ENCODE results near the gene NEXN.
"Not testable (repeated sequence)": the region's sequence is repeated elsewhere in the genome, so short reads cannot be mapped to it uniquely, and the experiment has no call there.

Gene NEXN

DNA sequence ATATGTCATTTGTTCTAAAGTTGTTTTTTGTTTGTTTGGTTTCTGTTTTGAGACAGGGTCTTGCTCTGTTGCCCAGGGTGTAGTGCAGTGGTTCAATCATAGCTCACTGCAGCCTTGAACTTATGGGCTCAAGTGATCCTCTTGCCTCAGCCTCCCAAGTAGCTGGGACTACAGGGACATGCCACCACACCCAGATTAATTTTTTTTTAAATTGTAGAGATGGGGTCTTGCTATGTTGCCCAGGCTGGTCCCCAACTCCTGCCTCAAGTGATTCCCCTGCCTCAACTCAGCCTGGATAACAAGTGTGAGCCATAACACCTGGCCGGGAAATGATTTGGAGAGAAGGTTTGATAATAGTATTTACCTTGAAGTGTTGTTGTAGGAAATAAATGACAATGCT, 18.2 kb downstream of the NEXN start:
- DNase-seq = no peak

DNA sequence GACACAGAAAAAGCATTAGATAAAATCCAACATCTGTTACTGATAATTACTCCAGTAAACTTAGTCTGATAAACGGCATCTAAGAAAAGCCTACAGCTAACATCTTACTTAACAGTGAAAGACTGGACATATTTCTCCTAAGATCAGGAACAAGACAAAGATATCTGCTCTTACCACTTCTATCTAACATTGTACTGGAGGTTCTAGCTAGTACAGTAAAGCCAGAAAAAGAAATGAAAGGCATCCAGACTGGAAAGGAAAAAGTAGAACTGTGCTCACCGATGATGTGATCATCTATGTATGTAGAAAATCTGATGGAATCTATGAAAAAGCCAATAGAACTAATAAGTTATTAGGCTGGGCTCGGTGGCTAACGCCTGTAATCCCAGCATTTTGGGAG, 21.7 kb downstream of the NEXN start:
- no peak for DNase-seq

DNA sequence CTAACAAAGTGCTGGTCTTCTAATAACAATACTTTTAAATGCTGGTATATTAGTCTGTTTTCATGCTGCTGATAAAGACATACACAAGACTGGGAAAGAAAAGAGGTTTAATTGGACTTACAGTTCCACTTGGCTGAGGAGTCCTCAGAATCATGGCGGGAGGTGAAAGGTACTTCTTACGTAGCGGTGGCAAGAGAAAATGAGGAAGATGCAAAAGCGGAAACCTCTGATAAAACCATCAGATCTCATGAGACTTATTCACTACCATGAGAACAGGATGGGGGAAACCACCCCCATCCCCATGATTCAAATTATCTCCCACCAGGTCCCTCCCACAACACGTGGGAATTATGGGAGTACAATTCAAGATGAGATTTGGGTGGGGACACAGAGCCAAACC, 30.5 kb downstream of the NEXN start:
- not testable (repeated sequence) for DNase-seq

DNA sequence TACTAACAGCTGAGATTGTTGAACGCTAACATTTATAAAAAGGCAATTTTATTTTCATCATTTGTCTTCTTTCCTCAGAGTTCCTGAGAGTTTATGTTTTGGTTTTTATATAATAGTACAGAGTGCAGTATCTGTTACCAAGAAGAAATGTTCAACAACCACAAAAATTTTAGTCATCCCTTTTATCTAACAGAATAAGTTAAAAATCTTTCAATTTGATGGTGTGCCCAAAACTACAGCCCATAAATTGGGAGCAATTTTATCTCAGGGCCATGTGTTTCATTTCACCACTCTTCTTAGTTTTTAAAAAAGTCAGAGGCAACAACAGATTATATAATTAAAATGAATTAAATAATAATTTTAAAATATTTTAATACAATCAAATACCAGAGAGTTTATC, 37.1 kb downstream of the NEXN start:
- DNase-seq = no peak

DNA sequence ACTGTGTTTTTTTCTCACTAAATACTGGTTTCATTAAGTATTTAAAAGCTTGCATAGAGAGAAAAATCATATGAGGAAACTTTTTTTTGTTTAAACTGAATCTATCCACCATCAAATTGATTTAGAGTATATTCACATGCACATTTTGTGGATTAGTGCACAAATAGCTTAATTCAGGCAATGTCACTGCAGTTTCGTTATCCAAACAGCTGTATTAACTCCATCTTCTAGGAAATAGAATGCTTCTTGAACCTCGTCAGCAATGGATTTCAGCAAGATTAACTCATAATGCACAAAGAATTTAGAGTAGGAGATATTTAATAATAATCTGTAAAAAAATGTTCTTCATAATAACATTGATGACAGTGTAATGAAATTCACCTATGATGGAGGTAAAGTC, 37.5 kb downstream of the NEXN start:
- DNase-seq = no peak

DNA sequence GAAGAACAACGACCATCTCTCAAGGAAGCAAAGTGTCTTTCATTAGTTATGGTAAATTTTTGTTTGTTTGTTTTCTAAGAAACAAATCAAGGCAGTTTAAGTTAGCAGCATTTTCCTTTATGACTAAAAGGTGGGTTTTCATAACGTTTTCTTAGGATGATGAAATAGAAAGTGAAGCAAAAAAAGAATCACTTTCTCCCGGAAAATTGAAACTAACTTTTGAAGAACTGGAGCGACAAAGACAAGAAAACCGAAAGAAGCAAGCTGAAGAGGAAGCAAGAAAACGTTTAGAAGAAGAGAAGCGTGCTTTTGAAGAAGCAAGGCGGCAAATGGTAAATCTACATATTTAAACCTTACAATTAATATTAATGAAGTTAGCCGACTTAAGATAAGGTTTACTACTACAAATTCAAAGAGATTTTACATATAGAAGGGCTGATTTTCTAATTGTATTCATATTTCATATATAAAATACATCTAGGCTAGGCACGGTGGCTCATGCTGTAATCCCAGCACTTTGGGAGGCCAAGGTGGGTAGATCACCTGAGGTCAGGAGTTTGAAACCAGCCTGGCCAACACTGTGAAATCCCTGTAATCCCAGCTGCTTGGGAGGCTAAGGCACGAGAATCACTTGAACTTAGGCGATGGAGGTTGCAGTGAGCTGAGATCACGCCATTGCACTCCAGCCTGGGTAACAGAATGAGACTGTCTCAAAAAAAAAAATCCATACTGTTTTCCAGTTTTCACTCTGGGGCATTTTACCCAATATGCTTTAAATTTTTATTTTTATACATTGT, 38.3 kb downstream of the NEXN start:
- no peak for DNase-seq

DNA sequence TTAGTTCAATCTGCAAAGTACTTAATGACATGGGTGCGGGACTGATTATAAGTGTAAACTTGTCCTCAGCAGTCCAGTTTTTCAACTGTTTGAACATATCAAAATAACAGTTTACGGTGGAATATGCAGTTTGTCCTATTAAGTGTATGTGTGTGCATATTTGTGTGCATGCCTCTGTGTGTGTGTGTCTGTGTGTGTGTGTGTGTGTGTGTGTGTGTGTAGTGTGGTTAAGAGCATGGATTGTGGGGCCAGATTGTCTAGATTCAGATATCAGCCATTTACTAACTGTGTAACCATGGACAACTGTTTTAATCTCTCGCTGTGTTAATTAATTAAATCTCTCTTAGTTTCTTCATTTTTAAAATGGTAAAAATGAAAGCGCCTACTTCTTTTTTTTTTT, 39.0 kb downstream of the NEXN start:
- DNase-seq = no peak

DNA sequence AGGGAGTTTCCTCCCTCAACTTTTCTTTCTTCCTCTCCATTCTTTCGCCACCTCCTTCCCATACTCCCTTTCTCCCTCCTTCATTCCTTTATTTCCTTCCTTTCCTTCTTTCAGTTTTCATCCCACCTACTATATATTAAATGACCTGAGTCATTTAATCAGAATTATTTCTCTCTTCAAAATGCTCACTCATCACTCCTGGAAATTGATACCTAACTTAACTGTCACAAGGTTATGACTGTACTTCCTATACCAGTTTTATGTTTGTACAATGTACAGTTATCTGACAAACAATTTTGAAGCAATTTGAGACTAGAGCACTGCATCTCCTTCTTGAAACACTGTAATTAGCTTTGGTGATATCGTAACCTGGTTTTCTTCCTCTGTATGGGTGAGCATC, 41.4 kb downstream of the NEXN start:
- DNase-seq = no peak

DNA sequence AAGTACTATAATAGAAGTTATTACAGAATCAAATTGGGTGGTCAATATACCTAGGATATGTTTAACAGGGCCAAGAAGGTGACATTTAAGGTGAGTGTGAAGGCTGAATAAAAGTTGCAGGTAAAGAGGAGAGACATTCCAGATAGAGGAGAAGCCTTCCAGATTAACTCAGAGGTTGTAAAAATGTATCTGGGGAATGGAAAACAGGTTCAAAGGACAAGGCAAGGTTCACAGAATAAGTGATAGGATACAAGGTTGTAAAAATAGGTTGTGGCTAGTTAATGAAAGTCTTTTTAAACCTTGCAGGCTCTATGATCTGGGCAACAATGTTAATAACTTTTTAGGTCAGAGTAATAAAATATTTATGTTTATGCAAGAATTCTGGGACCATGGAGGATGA, 50.2 kb downstream of the NEXN start:
- no peak for DNase-seq

DNA sequence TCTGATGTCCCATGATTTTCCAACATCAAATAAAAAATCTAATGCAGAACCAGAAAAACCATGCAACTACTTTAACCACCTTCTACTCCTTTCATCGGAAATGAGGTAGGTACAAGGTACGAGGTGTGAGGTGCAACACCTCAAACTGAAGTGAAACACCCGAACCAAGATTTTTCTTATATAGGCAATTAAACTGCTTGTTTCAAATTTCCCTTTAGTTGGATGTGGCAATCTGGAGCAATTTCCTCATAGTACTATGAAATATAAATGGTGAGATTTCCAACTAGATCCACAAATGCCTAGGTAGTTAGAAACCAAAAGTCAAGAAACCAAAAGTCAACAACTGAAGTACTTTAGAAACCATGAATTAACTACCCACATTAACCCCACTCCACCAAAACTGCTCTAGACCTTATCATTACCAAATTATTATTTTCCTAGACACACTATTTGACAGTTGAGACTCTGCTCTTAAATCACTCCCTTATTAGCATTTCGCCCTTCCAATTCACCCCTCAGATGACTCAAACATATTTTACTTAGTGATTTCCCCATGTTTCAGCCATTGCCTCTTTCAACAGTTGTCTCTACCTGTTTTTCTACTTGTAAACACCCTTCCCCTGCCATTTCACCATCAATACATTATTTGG, 52.6 kb downstream of the NEXN start:
- DNase-seq = no peak

DNA sequence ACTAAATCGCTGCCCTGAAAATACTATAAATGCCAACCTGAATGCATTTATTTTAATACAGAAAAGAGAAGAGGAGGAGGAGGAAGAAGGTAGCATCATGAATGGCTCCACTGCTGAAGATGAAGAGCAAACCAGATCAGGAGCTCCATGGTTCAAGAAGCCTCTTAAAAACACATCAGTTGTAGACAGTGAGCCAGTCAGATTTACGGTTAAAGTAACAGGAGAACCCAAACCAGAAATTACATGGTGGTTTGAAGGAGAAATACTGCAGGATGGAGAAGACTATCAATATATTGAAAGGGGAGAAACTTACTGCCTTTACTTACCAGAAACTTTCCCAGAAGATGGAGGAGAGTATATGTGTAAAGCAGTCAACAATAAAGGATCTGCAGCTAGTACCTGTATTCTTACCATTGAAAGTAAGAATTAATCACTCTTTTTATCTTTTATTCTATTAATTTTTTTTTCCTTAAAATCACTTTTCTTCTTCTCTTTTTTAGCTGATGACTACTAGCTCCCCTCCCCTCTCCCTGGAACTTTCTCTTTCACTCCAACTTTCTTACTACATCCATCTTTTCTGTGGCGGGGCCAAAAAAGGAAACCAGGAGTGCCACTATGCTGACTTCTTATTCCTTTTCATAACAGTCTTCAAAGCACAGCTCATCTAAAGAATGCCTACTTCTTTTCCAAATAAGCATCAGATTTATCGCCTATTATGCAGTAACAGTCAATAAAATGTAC, 54.1 kb downstream of the NEXN start:
- DNase-seq = no peak

DNA sequence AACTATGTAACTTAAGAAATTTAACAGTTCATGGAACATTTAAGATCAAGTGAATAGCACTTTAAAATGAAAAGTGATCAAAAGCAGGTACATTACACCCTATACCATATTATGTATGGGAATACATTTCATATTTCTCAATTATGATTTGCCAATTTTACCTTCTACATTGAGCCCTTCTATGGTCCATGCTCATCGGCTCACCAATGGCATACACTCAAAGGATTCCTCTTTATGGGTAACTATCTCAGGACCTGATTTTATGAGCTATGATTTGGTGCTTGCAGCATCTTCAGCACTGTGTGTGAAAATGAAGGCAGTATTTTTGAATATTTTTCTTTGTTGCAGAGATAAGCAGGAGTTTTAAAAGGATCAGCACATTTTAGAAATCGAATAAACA, 56.9 kb downstream of the NEXN start:
- no peak for DNase-seq

DNA sequence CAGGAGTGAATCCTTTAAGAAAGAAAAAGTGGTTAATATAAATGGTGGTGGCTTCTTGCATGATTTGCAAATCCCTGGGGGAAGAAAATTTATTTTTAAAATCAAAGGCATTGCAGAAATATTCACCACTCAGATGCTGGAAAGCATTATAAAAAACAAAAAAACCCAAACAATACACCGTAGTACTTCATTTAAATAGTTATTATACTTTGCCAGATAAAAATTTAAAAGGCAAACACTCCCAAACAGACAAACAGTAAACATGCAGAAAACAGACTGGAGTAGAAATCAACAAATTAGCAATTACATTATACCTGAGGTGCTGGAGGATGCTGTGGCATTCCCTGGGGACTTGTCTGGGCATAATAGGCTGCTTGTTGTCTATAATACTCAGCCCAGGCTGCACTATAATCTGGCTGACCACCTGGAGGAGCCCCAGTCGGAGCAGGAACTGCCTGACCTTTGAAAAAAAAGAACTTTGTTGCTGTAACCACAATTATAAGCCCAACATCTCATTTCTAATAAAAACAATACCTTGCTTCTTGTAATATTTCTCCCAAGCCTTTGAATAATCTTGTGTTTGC, 60.5 kb downstream of the NEXN start:
- DNase-seq = no peak

DNA sequence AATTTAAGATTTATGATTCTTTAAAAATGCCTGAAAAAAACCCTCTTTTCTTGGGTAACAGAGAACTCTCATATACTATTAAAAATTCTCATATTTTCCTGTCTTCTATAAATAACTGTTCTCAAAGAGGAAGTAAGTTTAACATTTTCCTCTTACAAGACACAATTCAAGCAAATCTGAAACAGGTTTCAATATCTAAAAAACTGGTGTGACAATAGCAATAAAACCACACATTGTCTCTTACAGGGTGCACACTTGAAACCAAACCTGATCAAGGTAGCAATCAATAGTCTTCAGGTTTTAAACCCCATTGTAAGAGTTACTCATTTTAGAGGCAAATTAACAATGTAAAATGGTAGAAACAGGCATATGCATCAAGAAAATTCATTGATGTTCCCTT, 62.4 kb downstream of the NEXN start:
- DNase-seq = no peak

DNA sequence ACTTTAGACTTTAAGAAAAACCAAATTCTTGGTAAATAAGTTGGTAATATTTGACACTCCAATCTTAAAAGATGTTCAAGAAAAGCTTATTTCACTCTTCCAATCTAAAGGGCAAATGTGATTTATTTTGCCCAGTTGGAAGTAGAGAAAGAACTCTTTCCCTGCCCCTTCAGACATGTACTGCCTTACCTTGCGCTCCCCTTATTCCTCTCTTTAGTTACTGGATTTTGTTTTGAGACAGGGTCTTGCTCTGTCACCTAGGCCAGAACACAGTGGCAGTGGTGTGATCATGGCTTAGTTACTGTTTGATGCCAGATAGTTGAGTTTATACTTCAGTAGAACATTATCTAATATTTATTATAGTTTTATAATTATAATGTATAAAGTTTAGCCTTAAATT, 62.9 kb downstream of the NEXN start:
- DNase-seq = no peak

DNA sequence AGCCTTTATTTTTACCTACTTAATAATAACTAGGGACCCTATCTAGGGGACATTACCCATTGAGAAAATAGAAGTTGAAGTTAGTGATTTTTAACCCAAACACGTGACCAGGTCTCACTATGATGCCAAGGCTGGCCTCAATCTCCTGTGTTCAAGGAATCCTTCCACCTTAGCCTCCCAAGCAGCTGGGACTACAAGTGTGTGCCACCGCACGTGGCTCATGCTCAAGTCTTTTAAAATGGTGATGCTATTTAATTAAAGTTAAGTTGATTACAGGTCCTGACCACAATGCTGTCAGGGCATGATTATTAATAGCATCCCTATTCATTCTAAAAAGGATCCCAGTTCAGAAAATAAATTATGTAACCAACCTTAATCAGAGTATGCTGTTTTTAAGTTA, 65.5 kb downstream of the NEXN start:
- DNase-seq = no peak

DNA sequence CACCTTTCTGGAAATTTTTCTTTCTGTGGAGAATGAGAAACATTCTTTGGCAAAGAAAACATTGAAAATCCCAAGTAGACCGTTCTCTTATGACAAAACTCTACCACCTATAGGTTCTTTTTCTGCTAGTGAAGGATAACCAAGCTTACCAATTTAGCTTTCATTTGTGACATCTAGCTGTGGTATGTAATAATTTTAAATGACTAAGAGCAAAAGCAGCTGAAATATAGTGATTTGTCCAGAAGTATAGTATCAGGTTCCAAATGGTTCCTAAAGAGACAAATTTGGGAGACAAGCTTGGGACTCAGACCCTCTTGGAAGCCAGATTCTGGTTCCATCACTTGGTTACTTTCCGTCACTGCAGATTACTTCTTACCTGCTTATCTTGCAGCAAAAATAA, 66.1 kb downstream of the NEXN start:
- no peak for DNase-seq

DNA sequence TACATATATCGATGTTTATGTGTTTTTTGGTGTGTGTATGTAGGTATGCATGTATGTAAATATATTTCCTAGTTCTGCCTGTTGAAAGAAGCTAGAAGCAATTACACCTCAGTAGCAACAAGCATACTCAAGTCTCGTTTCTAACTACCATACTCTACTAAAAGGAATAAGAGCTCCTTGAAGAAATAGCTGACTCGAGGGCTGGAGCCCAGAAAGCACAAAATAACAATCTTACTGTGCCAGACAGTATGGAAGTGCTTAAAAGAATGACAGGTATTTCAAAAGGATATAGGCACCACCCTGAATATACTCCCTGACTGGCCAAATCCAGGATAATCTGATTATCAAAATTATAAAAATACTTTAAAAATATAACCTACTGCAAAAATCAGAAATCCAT, 67.3 kb downstream of the NEXN start:
- no peak for DNase-seq

DNA sequence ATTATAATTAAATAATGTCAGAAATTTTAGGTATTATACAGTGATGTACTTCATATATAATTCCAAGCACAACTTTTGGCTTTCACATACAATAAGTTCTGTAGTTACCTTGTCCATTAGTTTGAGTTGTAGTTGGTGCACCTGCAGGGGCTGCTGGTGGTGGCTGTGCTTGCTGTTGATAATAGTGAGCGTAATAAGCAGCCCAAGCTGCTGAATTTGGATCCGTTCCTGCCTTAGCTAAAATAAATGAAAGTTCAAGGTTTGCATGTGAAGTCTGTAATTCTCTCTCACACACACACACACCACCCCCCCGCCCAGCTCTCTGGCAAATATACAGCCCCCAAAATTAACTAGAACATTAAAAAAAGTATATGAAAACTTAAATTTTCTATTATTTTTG, 68.0 kb downstream of the NEXN start:
- no peak for DNase-seq

DNA sequence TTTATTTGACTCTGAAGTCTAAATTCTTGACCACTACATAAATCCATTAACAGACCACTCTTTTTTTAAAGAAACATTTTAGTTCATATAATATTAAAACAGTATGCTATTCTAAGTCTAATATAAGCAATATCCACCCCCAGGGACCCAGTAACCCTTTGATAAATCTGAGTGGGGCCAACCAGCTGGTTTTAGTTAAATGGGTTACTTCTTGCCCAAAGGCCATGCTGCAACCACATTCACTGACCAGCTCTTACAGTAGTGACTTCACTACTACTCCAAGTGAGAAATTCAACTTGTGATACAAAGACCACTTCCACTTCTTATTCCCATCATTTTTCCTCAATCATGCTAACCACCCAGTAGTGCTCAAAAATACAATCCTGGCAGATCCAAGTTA, 70.0 kb downstream of the NEXN start:
- DNase-seq = no peak

DNA sequence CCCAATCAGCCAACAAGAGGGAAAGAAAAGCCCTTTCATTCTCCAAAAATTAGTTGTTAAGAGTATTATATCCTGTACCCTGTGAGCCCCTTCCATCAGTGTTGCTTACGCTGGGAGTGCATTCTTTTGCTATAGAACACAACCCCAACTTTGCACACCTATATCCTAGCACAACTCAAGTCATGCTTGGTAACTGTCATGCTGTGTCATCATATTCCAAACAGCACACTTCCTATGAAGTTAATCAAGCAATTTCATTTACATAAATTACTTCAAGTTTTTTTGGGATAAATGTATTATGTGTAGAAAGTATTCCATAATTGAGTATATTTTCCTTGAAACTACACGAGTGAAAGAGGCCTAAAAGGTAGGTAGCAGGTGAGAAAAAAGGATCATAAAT, 70.4 kb downstream of the NEXN start:
- no peak for DNase-seq

DNA sequence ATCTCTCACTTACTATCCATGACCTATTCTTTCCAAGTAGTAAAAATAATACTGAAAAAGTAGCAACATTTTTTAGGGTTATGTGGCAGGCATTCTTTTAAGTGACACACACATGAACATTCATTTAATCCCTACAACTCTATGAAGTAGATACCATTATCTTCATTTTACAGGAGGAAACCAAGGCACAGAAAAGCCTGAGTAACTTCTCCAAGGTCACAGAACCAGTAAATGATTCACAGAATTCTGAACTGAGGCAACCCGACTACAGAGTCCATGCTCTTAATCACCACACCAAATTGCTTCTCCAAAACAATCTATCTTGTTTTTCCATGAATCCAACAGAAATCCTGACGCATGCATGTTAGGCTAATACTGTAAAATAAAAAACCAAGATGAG, 73.0 kb downstream of the NEXN start:
- no peak for DNase-seq

DNA sequence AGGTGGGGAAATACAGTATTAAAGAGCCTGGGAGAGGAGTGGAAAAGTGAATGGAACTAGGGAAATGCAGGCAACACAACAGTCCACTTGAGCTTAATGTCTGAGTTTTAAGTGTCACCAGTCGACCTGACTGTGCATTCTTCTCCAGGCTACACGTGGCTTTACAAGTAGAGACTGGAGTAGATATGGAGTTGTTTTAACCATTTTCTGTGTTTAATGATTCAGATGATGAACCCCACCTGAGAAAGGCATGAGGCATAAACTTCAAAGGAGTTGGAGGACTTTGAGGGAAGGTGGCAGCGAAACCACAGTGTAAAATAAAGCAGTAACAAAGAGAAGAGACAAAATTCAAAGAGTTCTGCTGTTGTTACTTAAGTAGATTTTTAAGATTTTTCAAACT, 77.9 kb downstream of the NEXN start:
- DNase-seq = no peak

DNA sequence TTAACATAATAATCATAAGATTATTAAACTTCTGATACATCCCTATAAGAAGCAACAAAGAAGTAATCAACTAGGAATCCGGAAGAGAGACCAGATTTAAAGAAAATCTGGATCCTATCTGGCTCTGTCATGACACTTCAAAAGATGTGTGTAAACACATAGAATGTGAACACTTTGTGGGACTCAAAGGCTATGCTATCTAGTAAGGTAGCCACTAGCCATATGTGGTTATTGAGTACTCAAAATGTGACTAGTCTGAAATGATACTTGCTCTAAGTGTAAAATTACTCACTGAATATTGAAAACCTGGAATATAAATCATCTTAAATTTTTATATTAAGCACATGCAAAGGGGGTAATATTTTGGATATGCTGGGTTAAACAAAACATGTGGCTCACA, 81.8 kb downstream of the NEXN start:
- no peak for DNase-seq
